Measurements from ENCODE around the gene CCDC167.

- TF ChIP-seq, protein P1, sequence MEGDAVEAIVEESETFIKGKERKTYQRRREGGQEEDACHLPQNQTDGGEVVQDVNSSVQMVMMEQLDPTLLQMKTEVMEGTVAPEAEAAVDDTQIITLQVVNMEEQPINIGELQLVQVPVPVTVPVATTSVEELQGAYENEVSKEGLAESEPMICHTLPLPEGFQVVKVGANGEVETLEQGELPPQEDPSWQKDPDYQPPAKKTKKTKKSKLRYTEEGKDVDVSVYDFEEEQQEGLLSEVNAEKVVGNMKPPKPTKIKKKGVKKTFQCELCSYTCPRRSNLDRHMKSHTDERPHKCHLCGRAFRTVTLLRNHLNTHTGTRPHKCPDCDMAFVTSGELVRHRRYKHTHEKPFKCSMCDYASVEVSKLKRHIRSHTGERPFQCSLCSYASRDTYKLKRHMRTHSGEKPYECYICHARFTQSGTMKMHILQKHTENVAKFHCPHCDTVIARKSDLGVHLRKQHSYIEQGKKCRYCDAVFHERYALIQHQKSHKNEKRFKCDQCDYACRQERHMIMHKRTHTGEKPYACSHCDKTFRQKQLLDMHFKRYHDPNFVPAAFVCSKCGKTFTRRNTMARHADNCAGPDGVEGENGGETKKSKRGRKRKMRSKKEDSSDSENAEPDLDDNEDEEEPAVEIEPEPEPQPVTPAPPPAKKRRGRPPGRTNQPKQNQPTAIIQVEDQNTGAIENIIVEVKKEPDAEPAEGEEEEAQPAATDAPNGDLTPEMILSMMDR (IDR thresholded peaks at IDR 0.05) = no peak
- no peak for TF ChIP-seq POLR2A (IDR thresholded peaks at IDR 0.05)
These were observed 14.9 kb downstream of the CCDC167 start for GRCh38 chr6:37484786-37485170.
